Measurements from ENCODE around the gene C1QTNF9. TPM values are rescaled to one million over a fixed set of nuclear protein-coding genes. Genes with fewer than 3 reads are reported as not detected.
A peak's percentile ranks its signal among the peaks of the same experiment; 100 is the strongest.
"Not testable (repeated sequence)": the region's sequence is repeated elsewhere in the genome, so short reads cannot be mapped to it uniquely, and the experiment has no call there.

C1QTNF9 gene, protein sequence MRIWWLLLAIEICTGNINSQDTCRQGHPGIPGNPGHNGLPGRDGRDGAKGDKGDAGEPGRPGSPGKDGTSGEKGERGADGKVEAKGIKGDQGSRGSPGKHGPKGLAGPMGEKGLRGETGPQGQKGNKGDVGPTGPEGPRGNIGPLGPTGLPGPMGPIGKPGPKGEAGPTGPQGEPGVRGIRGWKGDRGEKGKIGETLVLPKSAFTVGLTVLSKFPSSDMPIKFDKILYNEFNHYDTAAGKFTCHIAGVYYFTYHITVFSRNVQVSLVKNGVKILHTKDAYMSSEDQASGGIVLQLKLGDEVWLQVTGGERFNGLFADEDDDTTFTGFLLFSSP
- total RNA-seq, result not detected

GRCh38 chr13:24309300-24309699 lies at the start of gene C1QTNF9:
TSS of gene C1QTNF9 (plus strand) at chr13:24309580. CDS start at chr13:24316004, 6,424 bp downstream.
- not testable (repeated sequence) for H3K27me3 Mint-ChIP-seq; H3K4me1 Mint-ChIP-seq; ATAC-seq (replicated peaks); H3K9me3 Mint-ChIP-seq; H3K4me3 Mint-ChIP-seq
- Mint-ChIP-seq H3K36me3 (ENCODE audit: low read depth) (peaks cover 22% of the 10 kb centered on the region), H3K27ac (peak within 1 kb of the TSS; percentile 46)

GRCh38 chr13:24261566-24261965 lies 47.8 kb upstream of the C1QTNF9 start:
- H3K27ac Mint-ChIP-seq, result peak overlapping the region; percentile 78
- peak; percentile 26 for ATAC-seq (replicated peaks)
- peaks cover 56% of the 10 kb centered on the region for H3K4me1 Mint-ChIP-seq
- H3K27me3 Mint-ChIP-seq, result no peaks in the 10 kb centered on the region
- H3K36me3 Mint-ChIP-seq (ENCODE audit: low read depth), result peaks cover 48% of the 10 kb centered on the region
- peak overlapping the region; percentile 98 for H3K4me3 Mint-ChIP-seq
- H3K9me3 Mint-ChIP-seq, result no peaks in the 10 kb centered on the region

GRCh38 chr13:24263632-24264031 lies 45.7 kb upstream of the C1QTNF9 start:
- Mint-ChIP-seq H3K36me3 (ENCODE audit: low read depth) (peaks cover 42% of the 10 kb centered on the region), H3K9me3 (no peaks in the 10 kb centered on the region), H3K4me3 (peak overlapping the region; percentile 98), H3K4me1 (peaks cover 65% of the 10 kb centered on the region), H3K27ac (peak overlapping the region; percentile 90), H3K27me3 (no peaks in the 10 kb centered on the region)
- ATAC-seq (replicated peaks), result peak; percentile 15

DNA sequence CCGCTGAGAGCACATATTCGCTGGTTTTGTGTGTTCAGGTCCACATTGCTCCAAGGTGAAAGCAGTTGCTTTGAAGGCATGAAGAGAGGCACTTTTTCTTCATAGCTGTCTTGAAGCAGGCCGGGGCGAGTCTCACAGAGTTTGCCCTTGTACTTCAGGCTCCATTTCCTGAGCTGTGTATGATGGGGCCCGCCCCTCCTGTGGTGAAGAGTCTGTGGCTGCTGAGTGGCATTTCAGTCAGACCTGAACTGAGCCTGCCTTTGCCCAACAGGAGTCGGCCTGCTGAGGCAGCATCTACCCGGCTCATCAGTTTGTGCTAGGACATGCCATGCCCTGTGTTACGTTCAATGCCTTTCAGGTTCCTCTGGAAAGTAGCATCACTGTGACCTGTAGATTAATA lies 44.4 kb upstream of the C1QTNF9 start:
- ATAC-seq (replicated peaks), result peak; percentile 97
- H3K27me3 Mint-ChIP-seq, result no peaks in the 10 kb centered on the region
- peaks cover 62% of the 10 kb centered on the region for H3K4me1 Mint-ChIP-seq
- peak overlapping the region; percentile 98 for H3K4me3 Mint-ChIP-seq
- peak overlapping the region; percentile 90 for H3K27ac Mint-ChIP-seq
- H3K9me3 Mint-ChIP-seq, result no peaks in the 10 kb centered on the region
- H3K36me3 Mint-ChIP-seq (ENCODE audit: low read depth), result peaks cover 38% of the 10 kb centered on the region

DNA sequence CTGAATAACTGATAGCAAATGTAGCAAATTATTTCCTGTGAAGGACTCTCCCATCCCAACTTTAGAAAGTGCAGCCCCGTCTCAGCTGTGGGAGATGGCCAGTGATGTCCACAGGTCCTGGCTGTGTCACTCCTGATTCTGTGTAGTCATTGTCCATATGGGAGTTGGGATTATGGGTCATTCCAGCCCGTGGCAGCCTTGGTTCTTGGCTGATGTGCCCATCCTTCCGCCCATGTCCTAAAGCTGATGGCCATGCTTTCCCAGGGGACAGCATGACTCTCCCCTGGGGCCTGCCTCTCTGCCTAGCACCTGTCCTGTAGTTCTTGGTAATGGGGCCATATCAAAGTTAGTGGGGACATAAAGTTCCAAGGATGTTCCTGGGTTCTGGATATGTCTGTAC lies 43.9 kb upstream of the C1QTNF9 start:
- Mint-ChIP-seq H3K9me3 (no peaks in the 10 kb centered on the region), H3K27ac (peak overlapping the region; percentile 90), H3K4me3 (peak overlapping the region; percentile 98), H3K27me3 (no peaks in the 10 kb centered on the region), H3K4me1 (peaks cover 61% of the 10 kb centered on the region), H3K36me3 (ENCODE audit: low read depth) (peaks cover 36% of the 10 kb centered on the region)
- ATAC-seq (replicated peaks), result no peak

- Mint-ChIP-seq H3K27ac (peak overlapping the region; percentile 89), H3K36me3 (ENCODE audit: low read depth) (peaks cover 43% of the 10 kb centered on the region), H3K9me3 (no peaks in the 10 kb centered on the region), H3K27me3 (no peaks in the 10 kb centered on the region), H3K4me1 (peaks cover 53% of the 10 kb centered on the region), H3K4me3 (peak overlapping the region; percentile 98)
- ATAC-seq (replicated peaks), result no peak
Measured at GRCh38 chr13:24267274-24267673, 42.1 kb upstream of the C1QTNF9 start.

- Mint-ChIP-seq H3K4me1 (peaks cover 52% of the 10 kb centered on the region), H3K27me3 (no peaks in the 10 kb centered on the region), H3K36me3 (ENCODE audit: low read depth) (peaks cover 47% of the 10 kb centered on the region), H3K4me3 (peak overlapping the region; percentile 98), H3K27ac (peak overlapping the region; percentile 89), H3K9me3 (no peaks in the 10 kb centered on the region)
- no peak for ATAC-seq (replicated peaks)
Measured at GRCh38 chr13:24267801-24268200, 41.6 kb upstream of the C1QTNF9 start.

GRCh38 chr13:24269821-24270220 lies 39.6 kb upstream of the C1QTNF9 start:
- peaks cover 61% of the 10 kb centered on the region for H3K36me3 Mint-ChIP-seq (ENCODE audit: low read depth)
- no peak for ATAC-seq (replicated peaks)
- H3K9me3 Mint-ChIP-seq, result no peaks in the 10 kb centered on the region
- peak overlapping the region; percentile 98 for H3K4me3 Mint-ChIP-seq
- peak overlapping the region; percentile 95 for H3K27ac Mint-ChIP-seq
- H3K27me3 Mint-ChIP-seq, result no peaks in the 10 kb centered on the region
- H3K4me1 Mint-ChIP-seq, result peaks cover 54% of the 10 kb centered on the region

DNA sequence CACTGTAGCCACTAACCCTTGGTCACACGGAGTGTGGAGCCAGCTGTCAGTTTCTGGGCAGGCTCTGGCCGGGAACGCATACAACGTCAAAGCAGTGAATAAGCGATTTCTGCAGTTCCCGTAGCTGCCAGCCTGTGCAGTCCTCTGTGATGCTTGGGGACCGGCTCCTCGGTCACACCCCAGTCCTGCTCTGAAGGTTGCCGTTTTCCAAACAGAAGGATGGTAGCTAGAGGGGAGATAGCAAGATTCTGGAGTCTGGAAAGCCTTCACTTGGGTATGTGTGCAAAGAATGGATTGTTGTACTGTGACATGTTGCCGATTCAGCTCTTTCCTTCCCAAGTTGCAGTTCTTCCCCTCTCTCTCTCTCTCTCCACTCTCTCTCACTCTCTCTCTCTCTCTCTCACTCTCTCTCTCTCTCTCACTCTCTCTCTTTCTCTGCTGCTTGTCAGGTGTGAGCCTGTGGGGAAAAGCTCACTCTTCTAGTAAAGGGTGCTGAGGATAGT lies 38.7 kb upstream of the C1QTNF9 start:
- Mint-ChIP-seq H3K36me3 (ENCODE audit: low read depth) (peaks cover 57% of the 10 kb centered on the region), H3K4me1 (peaks cover 51% of the 10 kb centered on the region), H3K4me3 (peak overlapping the region; percentile 98), H3K27ac (peak overlapping the region; percentile 95), H3K9me3 (no peaks in the 10 kb centered on the region), H3K27me3 (no peaks in the 10 kb centered on the region)
- ATAC-seq (replicated peaks), result peak; percentile 58

GRCh38 chr13:24271231-24271600 lies 38.2 kb upstream of the C1QTNF9 start:
- no peak for ATAC-seq (replicated peaks)
- peaks cover 55% of the 10 kb centered on the region for H3K36me3 Mint-ChIP-seq (ENCODE audit: low read depth)
- no peaks in the 10 kb centered on the region for H3K9me3 Mint-ChIP-seq
- H3K27me3 Mint-ChIP-seq, result no peaks in the 10 kb centered on the region
- H3K27ac Mint-ChIP-seq, result peak overlapping the region; percentile 95
- H3K4me1 Mint-ChIP-seq, result peaks cover 50% of the 10 kb centered on the region
- peak overlapping the region; percentile 98 for H3K4me3 Mint-ChIP-seq

DNA sequence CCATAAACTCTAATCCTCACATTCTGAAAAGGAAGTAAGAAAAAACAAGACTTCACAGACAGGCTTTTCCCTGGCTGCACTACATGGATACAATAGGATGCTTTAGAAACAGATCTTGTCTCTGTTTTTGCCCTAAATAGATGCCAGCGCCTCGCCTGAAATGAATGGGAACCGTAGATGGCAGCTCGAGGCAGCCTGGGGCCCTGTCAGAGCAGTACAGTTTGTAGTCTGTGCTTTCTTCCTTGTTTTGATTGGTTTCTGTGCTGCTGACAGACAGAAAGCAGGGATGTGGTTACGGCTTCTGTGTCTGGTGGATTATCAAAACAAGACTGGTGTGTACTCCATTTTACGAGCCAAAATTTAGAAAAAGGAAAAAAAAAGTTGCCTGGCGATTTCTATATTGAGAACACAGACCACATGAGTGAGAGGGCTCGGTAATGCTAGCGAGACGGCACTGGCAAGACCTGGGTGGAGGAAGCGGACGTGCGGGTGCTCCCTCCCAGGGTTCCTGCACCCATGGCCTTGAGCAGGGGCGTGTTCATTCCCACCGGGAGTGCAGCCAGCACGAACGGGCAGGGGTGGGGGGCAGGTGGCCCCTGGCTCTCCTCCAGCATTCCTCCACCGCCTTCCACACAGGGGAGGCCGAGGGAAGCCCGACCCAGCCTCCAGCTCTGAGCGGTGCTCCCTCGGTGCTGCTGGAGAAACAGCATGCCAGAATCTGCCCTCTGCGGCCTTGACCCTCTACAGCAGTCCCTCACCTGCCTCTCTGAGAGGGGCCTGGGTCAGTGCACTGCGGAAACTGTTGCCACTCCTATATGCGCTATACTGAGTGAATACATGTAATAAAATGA lies 37.6 kb upstream of the C1QTNF9 start:
- peak; percentile 65 for ATAC-seq (replicated peaks)
- Mint-ChIP-seq H3K27ac (peak overlapping the region; percentile 95), H3K9me3 (no peaks in the 10 kb centered on the region), H3K4me3 (peak overlapping the region; percentile 98), H3K36me3 (ENCODE audit: low read depth) (peaks cover 49% of the 10 kb centered on the region), H3K4me1 (peaks cover 52% of the 10 kb centered on the region), H3K27me3 (no peaks in the 10 kb centered on the region)

GRCh38 chr13:24272452-24273161 lies 36.8 kb upstream of the C1QTNF9 start:
- H3K4me3 Mint-ChIP-seq, result peak overlapping the region; percentile 98
- H3K4me1 Mint-ChIP-seq, result peaks cover 46% of the 10 kb centered on the region
- no peaks in the 10 kb centered on the region for H3K27me3 Mint-ChIP-seq
- H3K27ac Mint-ChIP-seq, result peak overlapping the region; percentile 95
- H3K36me3 Mint-ChIP-seq (ENCODE audit: low read depth), result peaks cover 43% of the 10 kb centered on the region
- ATAC-seq (replicated peaks), result no peak
- H3K9me3 Mint-ChIP-seq, result no peaks in the 10 kb centered on the region

GRCh38 chr13:24273926-24274325 lies 35.5 kb upstream of the C1QTNF9 start:
- Mint-ChIP-seq H3K27me3 (no peaks in the 10 kb centered on the region), H3K27ac (peak overlapping the region; percentile 95), H3K4me3 (peak overlapping the region; percentile 98), H3K36me3 (ENCODE audit: low read depth) (peaks cover 43% of the 10 kb centered on the region), H3K4me1 (peaks cover 46% of the 10 kb centered on the region), H3K9me3 (no peaks in the 10 kb centered on the region)
- ATAC-seq (replicated peaks), result no peak

DNA sequence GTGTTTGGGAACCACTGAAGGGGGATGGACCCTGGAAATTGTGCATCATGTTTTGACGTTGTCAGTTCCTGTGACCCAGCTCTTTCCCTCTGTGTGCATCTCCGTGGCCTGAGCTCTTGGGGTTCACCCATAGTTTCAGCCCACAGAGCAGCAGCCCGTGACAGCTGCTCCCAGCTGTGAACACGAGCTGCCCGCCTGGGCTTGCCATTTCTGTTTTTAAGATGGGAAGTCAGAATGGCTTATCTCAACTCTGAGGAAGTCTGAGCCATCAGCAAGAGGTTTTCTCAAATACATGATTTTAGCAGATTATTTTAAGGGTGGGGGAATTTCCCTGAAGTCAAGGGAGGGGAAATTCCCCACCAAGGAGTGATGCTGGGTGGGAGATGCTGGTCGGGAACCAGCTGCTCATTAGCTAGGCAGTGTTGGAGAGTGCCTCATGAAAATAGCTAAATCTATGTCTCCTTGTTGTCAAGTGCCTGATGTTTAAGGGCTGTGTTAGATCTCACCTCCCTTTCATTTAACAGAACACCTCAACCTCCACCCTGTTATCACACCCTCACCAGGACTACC lies 34.8 kb upstream of the C1QTNF9 start:
- Mint-ChIP-seq H3K27me3 (no peaks in the 10 kb centered on the region), H3K4me1 (peaks cover 49% of the 10 kb centered on the region), H3K4me3 (peak overlapping the region; percentile 98), H3K9me3 (no peaks in the 10 kb centered on the region), H3K36me3 (ENCODE audit: low read depth) (peaks cover 44% of the 10 kb centered on the region), H3K27ac (peak overlapping the region; percentile 95)
- peak; percentile 65 for ATAC-seq (replicated peaks)

Measured in activated T-helper 17 cell treated with anti-CD3 and anti-CD28 coated beads, Interleukin-2, amount 50 U/mL, for 72 hours (primary cell).